Osteoblast (primary cell): ENCODE results near the gene CAPN7. TPM values are rescaled to one million over a fixed set of nuclear protein-coding genes. Genes with fewer than 3 reads are reported as not detected.
"Not testable (repeated sequence)": the region's sequence is repeated elsewhere in the genome, so short reads cannot be mapped to it uniquely, and the experiment has no call there.

Experiments
- DNase-seq: peaks from one replicate; pipeline ENCODE4 v3.0.0; 2011; ENCODE audit warnings: low spot score, mixed read lengths; ENCODE audit not compliant: insufficient read length; ENCODE audit errors: missing footprints
- H2AFZ ChIP-seq: 2 replicates; pipeline ENCODE4 v1.6.0; 2011; ENCODE audit warnings: mild to moderate bottlenecking, low read length
- H3K27ac ChIP-seq: 2 replicates; pipeline ENCODE4 v1.5.1; 2011; ENCODE audit warnings: mild to moderate bottlenecking, low read depth, low read length, moderate library complexity
- H3K27me3 ChIP-seq: 2 replicates; pipeline ENCODE4 v1.6.0; 2012; ENCODE audit warnings: mild to moderate bottlenecking, control low read depth, inconsistent platforms, low read length, moderate library complexity; ENCODE audit not compliant: insufficient read depth
- H3K36me3 ChIP-seq: 2 replicates; pipeline ENCODE4 v1.5.1; 2011; ENCODE audit warnings: mild to moderate bottlenecking, low read length, control low read depth, moderate library complexity; ENCODE audit not compliant: insufficient read depth
- H3K4me1 ChIP-seq: 2 replicates; pipeline ENCODE4 v1.5.1; 2011; ENCODE audit warnings: mild to moderate bottlenecking, low read length, control low read depth, moderate library complexity; ENCODE audit not compliant: insufficient read depth
- H3K4me2 ChIP-seq: 2 replicates; pipeline ENCODE4 v1.6.0; 2011; ENCODE audit warnings: mild to moderate bottlenecking, low read length; ENCODE audit not compliant: insufficient read depth
- H3K4me3 ChIP-seq: fragments of 200-600 bp; sonication (generic); 3 replicates; pipeline ENCODE4 v1.5.1; 2012; ENCODE audit warnings: mild to moderate bottlenecking, low read length, inconsistent platforms; ENCODE audit not compliant: insufficient read depth
- H3K79me2 ChIP-seq: 2 replicates; pipeline ENCODE4 v1.6.0; 2012; ENCODE audit warnings: mild to moderate bottlenecking, low read length, control low read depth, inconsistent platforms; ENCODE audit not compliant: insufficient read depth
- H3K9me3 ChIP-seq: 2 replicates; pipeline ENCODE4 v1.5.1; 2011; ENCODE audit warnings: low read depth, low read length, control low read depth
- H4K20me1 ChIP-seq: 2 replicates; pipeline ENCODE4 v1.6.0; 2012; ENCODE audit warnings: mild to moderate bottlenecking, low read length, control low read depth; ENCODE audit not compliant: insufficient read depth
- CTCF ChIP-seq: IDR thresholded peaks from 2 replicates; pipeline ENCODE4 v1.5.1; 2011; ENCODE audit warnings: mild to moderate bottlenecking, low read depth, low read length, moderate library complexity; ENCODE audit errors: extremely low read depth
- total RNA-seq: library from RNA; depleted of rRNA; stranded (reverse); fragments of >200 nt; gene quantifications from 2 replicates; pipeline ENCODE4 v1.2.3, GENCODE V29; 2012

The CAPN7 gene
- total RNA-seq, 1 donor, result 45.2 TPM

GRCh38 chr3:15161133-15161532 is 44.9 kb upstream of the CAPN7 start:
- no peaks in the 10 kb centered on the region for H3K9me3 ChIP-seq
- no peak overlapping the region for H2AFZ ChIP-seq
- DNase-seq, result no peak
- no peak overlapping the region for H3K4me3 ChIP-seq
- no peaks in the 10 kb centered on the region for H3K4me1 ChIP-seq
- no peak overlapping the region for H3K27ac ChIP-seq
- no peaks in the 10 kb centered on the region for H4K20me1 ChIP-seq
- no peaks in the 10 kb centered on the region for H3K79me2 ChIP-seq
- H3K27me3 ChIP-seq, result peaks cover 15% of the 10 kb centered on the region
- H3K36me3 ChIP-seq, result no peaks in the 10 kb centered on the region
- no peak overlapping the region for H3K4me2 ChIP-seq
- no peak for TF ChIP-seq CTCF

- H3K79me2 ChIP-seq, H3K36me3 ChIP-seq, H3K4me3 ChIP-seq, H3K4me2 ChIP-seq, H3K27ac ChIP-seq, H4K20me1 ChIP-seq, H2AFZ ChIP-seq, DNase-seq, H3K27me3 ChIP-seq, H3K4me1 ChIP-seq, H3K9me3 ChIP-seq: not testable (repeated sequence)
Observed at GRCh38 chr3:15163656-15164055, 42.4 kb upstream of the CAPN7 start.

GRCh38 chr3:15164340-15164739 is 41.7 kb upstream of the CAPN7 start:
- H3K36me3 ChIP-seq, result no peaks in the 10 kb centered on the region
- no peak for TF ChIP-seq CTCF
- no peaks in the 10 kb centered on the region for H3K9me3 ChIP-seq
- H3K27ac ChIP-seq, result no peak overlapping the region
- no peak for DNase-seq
- peaks cover 9% of the 10 kb centered on the region for H3K27me3 ChIP-seq
- no peaks in the 10 kb centered on the region for H3K79me2 ChIP-seq
- H4K20me1 ChIP-seq, result no peaks in the 10 kb centered on the region
- H3K4me3 ChIP-seq, result no peak overlapping the region
- H3K4me1 ChIP-seq, result no peaks in the 10 kb centered on the region
- no peak overlapping the region for H3K4me2 ChIP-seq
- H2AFZ ChIP-seq, result no peak overlapping the region

- no peak for TF ChIP-seq CTCF
- H3K4me1 ChIP-seq, result no peaks in the 10 kb centered on the region
- H3K4me2 ChIP-seq, result no peak overlapping the region
- H3K27ac ChIP-seq, result no peak overlapping the region
- H3K79me2 ChIP-seq, result no peaks in the 10 kb centered on the region
- H3K36me3 ChIP-seq, result no peaks in the 10 kb centered on the region
- no peaks in the 10 kb centered on the region for H3K9me3 ChIP-seq
- peaks cover 13% of the 10 kb centered on the region for H3K27me3 ChIP-seq
- no peaks in the 10 kb centered on the region for H4K20me1 ChIP-seq
- no peak overlapping the region for H2AFZ ChIP-seq
- H3K4me3 ChIP-seq, result no peak overlapping the region
- no peak for DNase-seq
Observed at GRCh38 chr3:15165061-15165460, 41.0 kb upstream of the CAPN7 start.

GRCh38 chr3:15166391-15166790 is 39.7 kb upstream of the CAPN7 start:
- not testable (repeated sequence) for H2AFZ ChIP-seq, H3K27ac ChIP-seq, H3K9me3 ChIP-seq, H3K4me3 ChIP-seq, DNase-seq, H4K20me1 ChIP-seq, H3K4me2 ChIP-seq, H3K79me2 ChIP-seq, H3K4me1 ChIP-seq, H3K36me3 ChIP-seq
- H3K27me3 ChIP-seq, result peaks cover 17% of the 10 kb centered on the region
